Measurements from ENCODE around the gene VPS37B.
"Not testable (repeated sequence)": the region's sequence is repeated elsewhere in the genome, so short reads cannot be mapped to it uniquely, and the experiment has no call there.

The VPS37B gene

DNA sequence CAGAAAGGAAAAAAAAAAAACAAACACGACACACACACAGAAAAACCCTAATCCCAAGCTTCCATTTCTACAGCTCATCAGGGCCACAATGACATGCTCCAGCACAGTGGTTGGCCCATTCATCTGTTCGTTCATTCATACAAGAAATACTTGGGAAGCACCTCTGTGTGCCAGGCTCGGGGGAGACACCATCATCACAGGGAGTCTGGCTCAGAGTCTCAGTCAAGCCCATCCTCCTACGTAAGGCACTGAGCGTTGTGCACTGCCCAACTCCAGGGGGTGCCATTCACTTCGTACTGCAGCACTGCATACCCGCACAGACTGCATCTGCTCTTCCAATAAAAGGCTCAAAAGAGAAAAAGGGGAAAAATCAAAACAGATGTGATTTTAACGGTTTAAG is 15.3 kb downstream of the VPS37B start:
- peak; percentile 69 to 73 for DNase-seq

DNA sequence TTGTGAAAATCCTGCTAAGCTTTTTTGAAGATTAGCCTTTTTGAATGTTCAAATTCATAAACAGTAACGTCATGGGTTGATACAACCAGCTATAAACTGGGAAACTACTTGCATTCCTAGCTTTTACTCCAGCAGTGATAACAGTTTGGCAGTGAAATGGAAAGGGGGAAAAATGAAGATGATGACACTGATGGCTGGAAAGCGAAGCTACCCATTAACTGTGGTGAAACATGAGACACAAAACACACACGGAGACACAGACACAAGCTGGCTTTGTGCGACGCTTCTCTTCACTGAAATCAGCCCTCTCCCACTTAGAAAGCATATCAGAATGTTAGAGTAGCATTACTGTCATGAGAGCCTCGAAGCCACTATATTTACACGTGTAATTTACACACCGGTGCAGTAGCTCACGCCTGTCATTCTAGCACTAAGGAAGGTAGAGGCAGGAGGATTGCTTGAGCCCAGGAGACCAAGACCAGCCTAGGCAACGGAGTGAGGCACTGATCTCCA is 15.7 kb downstream of the VPS37B start:
- no peak for DNase-seq

DNA sequence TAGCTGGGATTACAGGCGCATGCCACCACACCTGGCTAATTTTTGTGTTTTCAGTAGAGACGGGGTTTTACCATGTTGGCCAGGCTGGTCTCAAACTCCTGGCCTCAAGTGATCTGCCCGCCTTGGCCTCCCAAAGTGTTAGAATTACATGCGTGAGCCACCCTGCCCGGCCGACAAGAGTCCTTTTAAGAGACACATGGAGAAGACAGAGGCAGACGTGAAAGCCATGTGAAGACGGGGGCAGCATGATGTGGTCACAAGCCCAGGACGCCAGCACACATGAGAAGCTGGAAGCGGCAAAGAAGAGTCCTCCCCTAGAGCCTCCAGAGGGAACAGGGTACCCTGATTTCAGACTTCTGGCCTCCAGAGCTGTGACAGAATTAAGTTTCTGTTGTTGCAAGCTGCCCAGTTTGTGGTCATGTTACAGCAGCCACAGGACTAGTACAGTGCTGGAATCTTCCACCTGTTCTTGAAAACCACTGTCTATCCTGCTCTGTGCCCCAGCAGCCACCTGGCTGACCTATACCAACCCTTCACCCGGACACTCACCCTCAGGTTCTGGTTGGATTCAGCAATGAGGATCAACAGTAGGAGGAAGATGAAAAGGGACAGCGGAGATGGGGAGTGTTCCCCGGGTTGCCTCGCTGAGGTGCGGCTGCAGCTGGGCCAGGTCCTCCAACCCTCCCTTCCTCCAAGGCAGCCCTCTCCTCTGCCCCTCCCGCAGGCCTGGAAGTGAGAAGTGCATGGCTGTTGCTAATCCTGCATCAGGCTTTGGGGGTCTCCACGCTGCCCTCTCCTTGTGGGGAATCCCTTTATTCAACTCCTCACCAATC is 16.9 kb downstream of the VPS37B start:
- no peak for DNase-seq

DNA sequence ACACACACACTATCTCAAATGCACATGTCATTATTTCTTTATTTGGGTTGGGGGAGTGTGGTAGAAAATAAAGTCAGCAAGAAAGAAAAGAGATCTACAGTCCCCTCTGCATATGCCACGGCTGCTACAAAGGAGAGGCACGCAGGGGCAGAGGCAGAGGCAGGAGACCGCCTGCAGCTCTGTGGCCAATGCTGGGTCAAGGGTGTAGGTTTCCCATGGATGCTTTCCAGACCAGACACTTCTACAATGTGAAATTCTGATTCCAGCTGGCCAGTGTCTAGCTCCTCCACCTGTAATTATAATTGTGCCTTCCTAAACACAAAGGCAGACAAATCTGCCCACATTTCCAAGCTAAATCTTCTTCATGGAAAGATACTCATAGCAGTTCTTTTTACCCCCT is 19.2 kb downstream of the VPS37B start:
- DNase-seq: no peak

DNA sequence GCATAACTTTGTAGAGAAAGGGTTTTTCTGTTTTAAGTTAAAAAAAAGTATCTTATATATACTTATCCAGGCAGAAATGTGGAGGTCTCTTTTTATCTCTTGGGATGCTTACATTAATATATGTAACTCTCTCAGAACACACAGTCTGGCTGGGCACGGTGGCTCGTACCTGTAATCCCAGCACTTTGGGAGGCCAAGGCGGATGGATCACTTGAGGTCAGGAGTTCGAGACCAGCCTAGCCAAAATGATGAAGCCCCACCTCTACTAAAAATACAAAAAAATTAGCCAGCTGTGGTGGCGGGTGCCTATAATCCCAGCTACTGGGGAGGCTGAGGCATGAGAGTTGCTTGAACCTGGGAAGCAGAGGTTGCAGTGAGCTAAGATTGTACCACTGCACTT is 19.6 kb downstream of the VPS37B start:
- DNase-seq: not testable (repeated sequence)

DNA sequence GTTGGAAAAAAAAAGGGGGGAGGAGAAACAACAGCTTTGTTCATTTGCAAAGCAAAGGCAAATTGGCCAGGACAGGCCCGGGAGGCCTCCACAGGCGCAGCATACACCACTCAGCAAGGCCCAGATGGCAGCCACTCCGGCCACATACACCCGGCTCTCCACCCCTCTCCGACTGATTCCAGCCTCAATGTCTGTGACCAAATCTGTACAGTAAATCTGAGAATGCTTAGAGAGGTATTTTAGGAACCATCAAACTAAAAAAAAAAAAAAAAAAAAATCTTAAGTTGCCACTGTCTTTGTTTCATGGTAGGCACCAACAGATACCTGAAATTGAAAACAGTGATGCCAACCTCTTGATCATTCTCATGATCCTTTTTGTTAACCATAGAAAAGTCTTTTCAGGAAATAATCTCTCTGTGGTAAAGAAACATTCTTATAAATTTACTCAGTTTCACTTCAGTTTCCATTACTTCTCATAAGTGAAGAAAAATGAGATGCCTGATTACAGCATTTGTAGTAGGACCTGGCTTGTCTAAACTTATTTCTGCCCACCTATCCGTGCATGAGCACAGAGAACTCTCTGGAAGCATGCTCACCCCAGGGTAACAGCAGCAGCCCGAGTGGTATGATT is 20.2 kb downstream of the VPS37B start:
- no peak for DNase-seq

DNA sequence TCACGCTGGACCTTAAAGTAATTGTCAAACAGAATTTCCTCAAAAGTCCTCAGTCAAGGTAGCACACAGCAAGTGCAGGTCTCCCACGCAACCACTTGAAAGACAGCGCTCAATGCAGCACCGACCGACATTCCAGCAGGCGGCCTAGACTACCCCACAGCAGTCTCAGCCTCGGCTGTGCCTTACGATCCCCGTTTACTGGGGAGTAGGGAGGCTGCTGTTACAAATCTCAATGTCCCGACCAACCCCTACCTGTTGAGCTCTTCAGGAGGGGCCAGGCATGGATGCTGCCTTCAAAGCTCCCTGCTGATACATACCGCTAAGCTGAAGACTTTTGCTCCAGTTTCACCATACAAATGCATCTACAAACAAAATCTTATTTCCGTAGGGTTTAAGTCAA is 21.8 kb downstream of the VPS37B start:
- no peak for DNase-seq

DNA sequence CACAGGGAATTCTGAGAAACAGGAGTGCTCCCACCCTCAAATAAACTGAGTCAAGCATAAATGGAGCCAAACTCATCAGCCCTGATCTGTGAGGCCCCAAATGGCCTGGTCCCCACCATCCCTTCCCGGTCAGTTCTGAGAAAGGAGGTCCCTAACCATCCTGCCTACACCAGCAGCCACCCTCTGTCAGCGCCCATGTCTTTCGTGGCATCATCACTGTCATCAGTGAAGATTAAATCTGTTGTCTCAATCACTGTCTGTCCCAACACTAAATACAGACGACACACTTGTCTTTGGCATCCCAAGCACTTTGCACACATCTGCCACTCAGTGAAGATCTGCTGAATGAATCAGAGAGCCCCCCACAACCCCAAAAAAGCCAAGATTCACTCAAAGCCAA is 22.4 kb downstream of the VPS37B start:
- no peak for DNase-seq

DNA sequence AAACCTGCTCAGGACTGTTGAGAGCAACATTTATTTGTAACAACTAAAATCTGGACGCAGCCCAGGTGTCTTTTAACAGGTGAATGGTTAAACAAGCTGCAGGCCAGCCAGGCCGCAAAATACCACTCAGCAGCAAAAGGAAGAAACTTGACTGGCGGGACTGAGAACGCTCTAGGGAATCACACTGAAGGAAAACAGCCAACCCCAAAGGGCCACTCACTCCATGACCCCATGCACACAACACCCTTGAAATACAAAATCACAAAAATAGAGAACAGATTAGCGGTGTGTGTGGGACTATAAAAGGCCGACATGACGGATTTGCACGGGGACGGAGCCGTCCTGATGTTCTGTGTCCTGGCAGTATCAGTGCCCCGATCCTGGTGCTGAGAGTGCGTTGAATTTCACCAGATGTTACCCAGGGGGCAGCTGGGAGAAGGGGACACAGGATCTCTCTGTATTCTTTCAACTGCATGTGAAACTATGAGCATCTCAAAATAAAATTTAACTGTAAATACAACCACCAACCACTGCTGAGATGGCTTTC is 23.0 kb downstream of the VPS37B start:
- no peak for DNase-seq

DNA sequence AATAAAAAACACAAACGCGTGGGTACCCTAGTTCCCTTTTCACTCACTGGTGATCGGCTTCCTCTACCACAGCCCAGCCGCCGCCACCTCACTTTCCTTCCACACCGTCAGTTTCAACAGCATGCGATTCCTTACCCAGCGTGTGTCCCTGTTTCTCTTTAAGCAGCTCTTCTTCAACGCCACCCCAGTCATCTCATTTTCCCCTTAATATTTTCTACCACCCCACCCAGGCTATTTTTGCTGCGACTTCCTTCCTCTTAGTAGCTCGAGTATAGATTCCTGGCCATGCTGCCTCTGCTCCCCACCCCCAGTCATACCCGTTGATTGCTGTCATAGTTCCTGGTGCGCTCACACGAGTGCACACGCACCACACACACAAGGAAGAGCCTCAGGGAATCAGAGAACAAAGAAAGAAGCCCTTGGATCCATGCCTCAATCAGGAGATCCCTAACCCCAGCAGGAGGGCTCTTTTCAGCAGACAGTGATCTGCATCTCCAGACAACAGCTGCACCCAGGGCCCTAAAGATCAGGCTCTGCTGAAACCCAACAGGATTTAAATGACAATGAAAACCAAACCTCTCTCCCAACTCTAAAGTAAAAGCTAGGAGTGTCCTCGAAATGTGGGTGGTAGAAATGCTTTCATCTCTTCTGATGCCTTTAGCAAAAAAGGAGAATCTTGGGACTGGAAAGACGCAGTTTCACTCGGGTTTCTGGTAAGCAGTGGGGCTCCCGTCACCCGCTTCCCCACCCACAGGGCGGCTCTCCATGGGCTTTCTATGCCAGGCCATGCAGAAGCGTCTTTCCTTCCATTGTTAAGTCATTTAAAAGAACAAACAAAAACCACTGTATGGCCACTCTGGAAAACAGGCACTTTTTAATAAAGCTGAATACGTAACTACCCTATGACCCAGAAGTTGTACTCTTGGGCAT is 23.8 kb downstream of the VPS37B start:
- peak; percentile 96 to 98 for DNase-seq

DNA sequence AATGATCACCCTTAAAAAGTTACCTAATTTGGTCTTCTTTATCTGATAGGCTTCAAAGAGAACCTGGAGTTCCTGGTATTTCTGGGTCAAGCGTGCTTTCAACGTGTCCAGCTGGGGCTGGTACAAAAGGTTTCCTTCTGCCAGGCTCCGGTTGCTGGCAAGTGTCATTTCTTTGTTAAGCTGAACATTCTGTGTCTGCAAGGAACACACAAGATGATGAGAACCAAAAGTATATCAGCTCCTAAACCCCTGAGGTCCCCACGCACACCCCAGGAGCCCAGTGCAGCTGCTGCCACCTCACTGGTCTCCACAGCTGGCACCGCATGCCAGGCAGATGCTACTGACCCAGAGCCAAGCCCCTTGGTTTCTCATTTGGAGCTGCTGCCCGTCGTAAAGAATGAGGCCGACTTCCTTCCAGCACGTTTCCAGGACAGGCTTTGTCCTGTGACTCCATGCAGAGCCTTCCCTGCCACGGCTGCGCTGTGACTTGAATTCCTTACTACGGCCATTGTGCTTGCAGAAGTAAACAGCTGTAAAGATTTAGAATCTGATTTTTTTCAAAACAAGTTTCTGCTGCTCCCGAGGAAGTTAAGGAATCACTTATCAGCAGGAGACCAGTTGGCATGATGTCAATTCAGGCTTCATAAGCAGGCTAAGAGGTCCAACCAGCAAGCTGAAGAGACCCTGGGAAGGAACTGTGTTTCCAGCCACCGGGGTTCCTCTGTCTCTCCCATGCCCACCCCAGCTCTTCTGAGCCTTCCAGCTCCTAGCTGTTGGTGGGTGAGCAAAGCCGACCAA is 24.9 kb downstream of the VPS37B start:
- peak in 1 of 2 experiments; percentile 33 for DNase-seq

DNA sequence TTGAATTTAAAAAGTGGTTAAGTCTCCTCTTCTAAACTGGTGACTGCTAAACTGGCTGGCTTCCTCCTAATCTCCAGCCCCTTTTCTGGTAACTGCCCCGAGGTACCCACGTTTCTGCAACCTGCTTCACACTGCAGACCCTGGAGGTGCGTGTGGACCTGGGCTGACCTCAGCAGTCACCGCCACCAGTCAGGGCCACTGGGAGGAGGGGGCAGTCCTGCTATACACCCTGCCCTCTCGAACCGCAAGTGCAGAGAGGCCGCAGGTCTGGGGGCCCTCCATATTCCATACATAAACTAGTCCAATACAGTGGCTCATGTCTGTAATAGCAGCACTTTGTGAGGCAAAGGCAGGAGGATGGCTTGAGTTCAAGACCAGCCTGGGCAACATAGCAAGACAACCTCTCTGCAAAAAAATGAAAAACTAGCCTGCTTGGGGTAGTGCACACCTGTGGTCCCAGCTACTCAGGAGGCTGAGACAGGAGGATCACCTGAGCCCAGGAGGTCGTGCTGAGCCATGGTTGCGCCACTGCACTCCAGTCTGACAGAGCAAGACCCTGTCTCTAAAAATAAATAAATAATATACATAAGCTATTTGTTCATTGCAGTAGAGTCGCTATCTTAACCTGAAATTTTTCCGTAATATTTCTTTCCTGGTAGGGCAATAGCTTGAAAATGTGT is 25.6 kb downstream of the VPS37B start:
- DNase-seq: no peak

DNA sequence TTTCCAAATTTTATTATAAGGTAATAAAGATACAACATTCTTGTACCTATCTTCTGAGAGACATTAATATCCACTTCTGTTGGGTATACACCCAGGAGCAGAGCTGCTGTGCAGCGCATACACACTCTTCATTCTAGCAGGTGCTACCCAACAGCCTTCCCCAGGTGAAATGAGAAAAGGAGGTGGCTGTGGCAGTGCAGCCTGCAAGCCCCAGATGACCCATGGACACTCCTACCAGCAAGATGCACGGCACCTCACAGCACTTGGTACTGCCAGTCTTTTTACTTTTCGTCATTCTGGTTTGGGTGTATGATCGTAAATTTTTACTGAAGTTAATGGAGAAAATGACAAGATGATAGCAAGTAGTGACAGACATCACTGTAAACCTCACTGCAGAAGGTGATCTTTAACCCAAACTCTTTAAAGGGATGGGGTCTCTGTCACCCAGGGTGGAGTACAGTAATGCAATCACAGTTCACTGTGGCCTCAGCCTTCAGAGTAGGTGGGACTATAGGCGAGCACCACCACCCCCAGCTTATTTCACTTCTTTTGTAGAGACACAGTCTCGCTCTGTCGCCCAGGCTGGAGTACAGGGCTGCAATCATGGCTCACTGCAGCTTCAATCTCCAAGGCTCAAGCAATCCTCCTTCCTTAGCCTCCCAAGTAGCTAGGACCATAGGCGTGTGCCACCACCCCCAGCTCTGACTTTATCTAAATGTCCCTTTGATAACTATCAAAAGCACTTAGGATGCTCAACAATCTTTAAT is 26.5 kb downstream of the VPS37B start:
- no peak for DNase-seq

DNA sequence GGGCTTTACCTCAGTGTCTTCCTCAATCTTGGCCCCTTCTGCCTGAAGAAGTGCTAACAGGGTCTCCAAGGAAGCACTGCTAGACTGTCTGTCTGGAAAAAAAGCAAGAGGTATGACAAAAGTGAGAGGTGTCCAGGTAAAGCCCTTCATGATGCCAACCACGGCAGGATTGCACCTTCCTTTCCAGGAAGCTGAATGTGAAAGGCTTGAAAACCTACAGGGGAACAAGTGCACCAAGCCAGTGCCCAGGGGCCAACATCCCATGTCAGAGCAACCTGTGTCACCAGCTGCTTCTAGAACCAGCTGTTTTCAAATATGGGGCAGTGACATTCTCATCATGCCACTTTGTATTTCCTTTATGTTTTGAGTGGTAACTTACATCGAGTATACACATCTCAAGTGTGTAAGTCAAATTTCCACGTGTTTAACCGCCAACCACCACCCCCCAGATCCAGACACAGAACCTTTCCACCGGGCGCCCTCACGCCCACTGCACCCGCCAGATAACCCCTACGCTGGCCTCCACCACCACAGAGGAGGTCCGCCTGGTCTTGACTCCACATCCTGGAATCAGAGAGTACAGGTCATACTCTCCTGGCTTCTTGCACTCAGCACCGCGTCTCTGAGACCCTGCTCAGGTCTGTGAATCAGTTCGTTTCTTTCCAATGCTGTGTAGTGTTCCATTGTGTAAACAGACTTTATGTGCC is 27.3 kb downstream of the VPS37B start:
- no peak for DNase-seq

DNA sequence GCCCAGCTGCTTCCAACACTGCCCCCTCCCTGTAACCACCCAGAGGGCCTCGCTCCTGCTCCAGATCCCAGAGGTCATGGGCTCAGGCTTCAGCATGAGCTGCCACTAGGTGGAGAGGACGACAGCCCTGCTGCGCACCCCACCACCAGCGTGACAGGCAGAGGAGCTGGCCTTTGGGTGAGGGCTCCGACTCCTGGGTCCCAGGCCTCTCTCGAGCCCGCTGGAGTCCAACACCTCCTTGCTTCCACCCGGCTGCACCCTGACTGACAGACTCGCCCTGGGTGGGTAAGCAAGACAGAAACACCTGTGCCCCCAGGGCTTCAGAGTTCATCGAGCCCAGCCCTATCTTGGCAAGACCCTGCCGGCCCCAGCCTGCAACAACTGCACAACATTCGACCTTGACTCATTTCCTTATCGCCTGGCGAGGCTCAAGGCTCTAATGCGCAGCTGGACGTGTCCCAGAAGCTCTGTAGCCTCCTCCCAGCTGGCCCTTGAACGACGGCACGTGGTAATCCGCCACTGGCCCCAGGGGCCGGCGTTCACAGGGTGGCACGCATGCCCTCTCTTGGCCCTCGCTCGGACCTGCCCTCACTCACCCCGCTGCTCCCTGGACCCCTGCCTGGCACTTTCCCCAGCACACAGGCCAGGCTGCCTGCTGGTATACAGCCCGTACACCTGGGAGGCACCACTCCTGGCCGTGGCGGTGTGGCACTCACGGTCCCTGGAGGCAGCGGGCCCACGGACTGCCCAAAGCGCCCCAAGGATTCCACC is 28.0 kb downstream of the VPS37B start:
- peak; percentile 32 to 39 for DNase-seq

DNA sequence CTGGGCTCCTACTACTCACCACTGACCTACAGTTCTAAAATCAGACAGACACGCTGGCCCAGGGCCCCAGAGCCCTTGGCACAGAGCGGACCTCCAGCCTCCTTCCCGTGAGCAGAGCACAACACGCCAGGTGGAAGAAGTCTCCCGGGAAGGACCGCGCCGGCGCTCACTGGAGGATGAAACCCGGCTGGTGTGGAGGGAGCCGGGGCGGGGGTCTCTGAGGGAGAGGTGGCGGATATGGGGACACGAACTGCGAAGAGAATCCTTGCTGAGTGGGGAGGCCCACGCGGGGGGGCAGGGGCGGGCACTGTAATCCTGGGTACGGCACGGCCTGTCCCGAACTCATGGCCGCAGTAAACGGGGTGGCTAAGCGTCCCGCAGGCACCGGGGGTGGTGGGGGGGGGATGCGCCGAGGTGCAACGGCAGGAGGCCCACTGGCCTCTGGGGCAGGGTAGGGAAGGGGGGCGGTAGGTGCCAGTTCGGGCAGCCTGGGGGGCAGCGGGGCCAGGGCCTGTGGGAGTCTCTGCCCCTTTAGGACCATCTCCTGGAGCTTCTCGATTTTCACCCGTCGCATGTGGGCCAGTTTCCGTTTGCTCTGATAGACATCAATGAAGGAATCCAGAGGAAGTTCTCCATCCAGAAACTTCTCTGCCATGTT is 28.8 kb downstream of the VPS37B start:
- no peak for DNase-seq

DNA sequence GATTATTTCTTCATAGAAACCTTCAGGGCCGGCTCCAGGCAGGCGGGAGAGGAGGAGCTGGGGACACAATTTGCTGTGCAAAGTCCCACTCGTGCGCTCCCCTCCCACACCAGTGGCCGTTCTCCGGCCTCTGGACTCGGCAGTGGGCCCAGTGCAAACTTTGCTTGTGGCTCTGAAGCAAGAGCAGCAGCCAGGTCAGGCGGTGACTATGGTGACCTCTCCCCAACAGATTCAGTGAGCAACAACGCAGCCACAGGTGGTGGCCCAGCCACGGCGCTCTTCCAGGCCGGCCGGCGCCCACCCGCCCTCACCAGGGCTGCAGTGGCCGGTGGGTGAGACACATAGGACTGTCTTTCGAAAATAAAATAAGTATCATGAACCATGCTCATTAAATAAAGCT is 29.5 kb downstream of the VPS37B start:
- no peak for DNase-seq

All from Kasumi-1 (cell line).